ENCODE results near the gene IFT81. TPM values are rescaled to one million over a fixed set of nuclear protein-coding genes. Genes with fewer than 3 reads are reported as not detected.

Gene IFT81
- total and polyA plus RNA-seq, 2 experiments from 2014 or later = 17.5 to 22.3 TPM

GRCh38 chr12:110223777-110224378 is 99.7 kb downstream of the IFT81 start:
- H3K4me3 Mint-ChIP-seq = no peak overlapping the region
- H3K27ac ChIP-seq (ENCODE audit: low read depth) = peak overlapping the region; percentile 9; the same call in 1 of the 2 replicates

More at GRCh38 chr12:110223777-110224378, 99.7 kb downstream of the IFT81 start:
- Histone ChIP-seq H3F3A (replicated peaks; ENCODE audit: low read depth) (no peaks in the 10 kb centered on the region), H3K36me3 (ENCODE audit: insufficient read depth) (no peaks in the 10 kb centered on the region), H3K4me2 (no peak overlapping the region), H3K4me3 (no peak overlapping the region), H3K27me3 (ENCODE audit: insufficient read depth) (no peaks in the 10 kb centered on the region), H4K20me1 (replicated peaks; ENCODE audit: insufficient read depth) (no peaks in the 10 kb centered on the region), H2AFZ (no peak overlapping the region), H3K4me1 (ENCODE audit: insufficient read depth) (no peaks in the 10 kb centered on the region), H3K9me2 (ENCODE audit: insufficient read depth) (no peaks in the 10 kb centered on the region), H3K79me2 (replicated peaks; ENCODE audit: insufficient read depth) (no peaks in the 10 kb centered on the region)
- Mint-ChIP-seq H3K27ac (no peak overlapping the region), H3K27me3 (ENCODE audit: insufficient read depth, low read depth, poor library complexity) (peaks cover 2% of the 10 kb centered on the region), H3K9me3 (no peaks in the 10 kb centered on the region), H3K4me1 (peaks cover 5% of the 10 kb centered on the region; the same call in 2 of the 3 replicates), H3K36me3 (ENCODE audit: low read depth) (no peaks in the 10 kb centered on the region)
- ATAC-seq (no peak), DNase-seq (ENCODE audit: low spot score) (no peak)
- TF ChIP-seq STAT1 (IDR thresholded peaks at IDR 0.05; ENCODE audit: unreplicated experiment) (no peak), ZNF114 (CRISPR knock-in tag; IDR thresholded peaks at IDR 0.05) (no peak), EZH2phosphoT487 (IDR thresholded peaks at IDR 0.05; ENCODE audit: unreplicated experiment) (no peak), EZH2 (IDR thresholded peaks at IDR 0.05; ENCODE audit: low read depth, unreplicated experiment) (no peak), ZNF331 (CRISPR knock-in tag; IDR thresholded peaks at IDR 0.05; ENCODE audit: low read depth) (no peak), CREB1 (CRISPR knock-in tag; IDR thresholded peaks at IDR 0.05; ENCODE audit: low read depth) (no peak), JUNB (IDR thresholded peaks at IDR 0.05; ENCODE audit: unreplicated experiment) (no peak), NANOG (IDR thresholded peaks at IDR 0.05; ENCODE audit: borderline replicate concordance) (no peak), POLR2AphosphoS5 (IDR thresholded peaks at IDR 0.05; ENCODE audit: low read depth) (no peak), ZNF462 (CRISPR knock-in tag; IDR thresholded peaks at IDR 0.05) (no peak)
- TF ChIP-seq, protein P1, sequence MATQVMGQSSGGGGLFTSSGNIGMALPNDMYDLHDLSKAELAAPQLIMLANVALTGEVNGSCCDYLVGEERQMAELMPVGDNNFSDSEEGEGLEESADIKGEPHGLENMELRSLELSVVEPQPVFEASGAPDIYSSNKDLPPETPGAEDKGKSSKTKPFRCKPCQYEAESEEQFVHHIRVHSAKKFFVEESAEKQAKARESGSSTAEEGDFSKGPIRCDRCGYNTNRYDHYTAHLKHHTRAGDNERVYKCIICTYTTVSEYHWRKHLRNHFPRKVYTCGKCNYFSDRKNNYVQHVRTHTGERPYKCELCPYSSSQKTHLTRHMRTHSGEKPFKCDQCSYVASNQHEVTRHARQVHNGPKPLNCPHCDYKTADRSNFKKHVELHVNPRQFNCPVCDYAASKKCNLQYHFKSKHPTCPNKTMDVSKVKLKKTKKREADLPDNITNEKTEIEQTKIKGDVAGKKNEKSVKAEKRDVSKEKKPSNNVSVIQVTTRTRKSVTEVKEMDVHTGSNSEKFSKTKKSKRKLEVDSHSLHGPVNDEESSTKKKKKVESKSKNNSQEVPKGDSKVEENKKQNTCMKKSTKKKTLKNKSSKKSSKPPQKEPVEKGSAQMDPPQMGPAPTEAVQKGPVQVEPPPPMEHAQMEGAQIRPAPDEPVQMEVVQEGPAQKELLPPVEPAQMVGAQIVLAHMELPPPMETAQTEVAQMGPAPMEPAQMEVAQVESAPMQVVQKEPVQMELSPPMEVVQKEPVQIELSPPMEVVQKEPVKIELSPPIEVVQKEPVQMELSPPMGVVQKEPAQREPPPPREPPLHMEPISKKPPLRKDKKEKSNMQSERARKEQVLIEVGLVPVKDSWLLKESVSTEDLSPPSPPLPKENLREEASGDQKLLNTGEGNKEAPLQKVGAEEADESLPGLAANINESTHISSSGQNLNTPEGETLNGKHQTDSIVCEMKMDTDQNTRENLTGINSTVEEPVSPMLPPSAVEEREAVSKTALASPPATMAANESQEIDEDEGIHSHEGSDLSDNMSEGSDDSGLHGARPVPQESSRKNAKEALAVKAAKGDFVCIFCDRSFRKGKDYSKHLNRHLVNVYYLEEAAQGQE (IDR thresholded peaks at IDR 0.05; ENCODE audit: unreplicated experiment) = no peak
- TF ChIP-seq, protein P2, sequence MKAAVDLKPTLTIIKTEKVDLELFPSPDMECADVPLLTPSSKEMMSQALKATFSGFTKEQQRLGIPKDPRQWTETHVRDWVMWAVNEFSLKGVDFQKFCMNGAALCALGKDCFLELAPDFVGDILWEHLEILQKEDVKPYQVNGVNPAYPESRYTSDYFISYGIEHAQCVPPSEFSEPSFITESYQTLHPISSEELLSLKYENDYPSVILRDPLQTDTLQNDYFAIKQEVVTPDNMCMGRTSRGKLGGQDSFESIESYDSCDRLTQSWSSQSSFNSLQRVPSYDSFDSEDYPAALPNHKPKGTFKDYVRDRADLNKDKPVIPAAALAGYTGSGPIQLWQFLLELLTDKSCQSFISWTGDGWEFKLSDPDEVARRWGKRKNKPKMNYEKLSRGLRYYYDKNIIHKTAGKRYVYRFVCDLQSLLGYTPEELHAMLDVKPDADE (IDR thresholded peaks at IDR 0.05) = no peak
- TF ChIP-seq, protein P3, sequence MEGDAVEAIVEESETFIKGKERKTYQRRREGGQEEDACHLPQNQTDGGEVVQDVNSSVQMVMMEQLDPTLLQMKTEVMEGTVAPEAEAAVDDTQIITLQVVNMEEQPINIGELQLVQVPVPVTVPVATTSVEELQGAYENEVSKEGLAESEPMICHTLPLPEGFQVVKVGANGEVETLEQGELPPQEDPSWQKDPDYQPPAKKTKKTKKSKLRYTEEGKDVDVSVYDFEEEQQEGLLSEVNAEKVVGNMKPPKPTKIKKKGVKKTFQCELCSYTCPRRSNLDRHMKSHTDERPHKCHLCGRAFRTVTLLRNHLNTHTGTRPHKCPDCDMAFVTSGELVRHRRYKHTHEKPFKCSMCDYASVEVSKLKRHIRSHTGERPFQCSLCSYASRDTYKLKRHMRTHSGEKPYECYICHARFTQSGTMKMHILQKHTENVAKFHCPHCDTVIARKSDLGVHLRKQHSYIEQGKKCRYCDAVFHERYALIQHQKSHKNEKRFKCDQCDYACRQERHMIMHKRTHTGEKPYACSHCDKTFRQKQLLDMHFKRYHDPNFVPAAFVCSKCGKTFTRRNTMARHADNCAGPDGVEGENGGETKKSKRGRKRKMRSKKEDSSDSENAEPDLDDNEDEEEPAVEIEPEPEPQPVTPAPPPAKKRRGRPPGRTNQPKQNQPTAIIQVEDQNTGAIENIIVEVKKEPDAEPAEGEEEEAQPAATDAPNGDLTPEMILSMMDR (conservative IDR thresholded peaks at IDR 0.05; ENCODE audit: low read depth in 2 of 2) = no peak

All from GM23338 (cell line).